Stimulated activated CD4-positive, alpha-beta T cell treated with anti-CD3 and anti-CD28 coated beads, Interleukin-1b, Interleukin-23, amount 100 ng/mL, for 24 hours (primary cell): Measurements from ENCODE around the gene P3R3URF.
A peak's percentile ranks its signal among the peaks of the same experiment; 100 is the strongest.

Experiments used
- DNase-seq, 4 experiments: peaks; one replicate each; pipeline ENCODE4 v3.0.0-alpha.2; 2020; ENCODE audit warnings: low read depth in 4 of 4, low spot score in 1 of 4

Gene P3R3URF

GRCh38 chr1:46194641-46195193 lies 18.4 kb upstream of the P3R3URF start:
- DNase-seq: no peak

DNA sequence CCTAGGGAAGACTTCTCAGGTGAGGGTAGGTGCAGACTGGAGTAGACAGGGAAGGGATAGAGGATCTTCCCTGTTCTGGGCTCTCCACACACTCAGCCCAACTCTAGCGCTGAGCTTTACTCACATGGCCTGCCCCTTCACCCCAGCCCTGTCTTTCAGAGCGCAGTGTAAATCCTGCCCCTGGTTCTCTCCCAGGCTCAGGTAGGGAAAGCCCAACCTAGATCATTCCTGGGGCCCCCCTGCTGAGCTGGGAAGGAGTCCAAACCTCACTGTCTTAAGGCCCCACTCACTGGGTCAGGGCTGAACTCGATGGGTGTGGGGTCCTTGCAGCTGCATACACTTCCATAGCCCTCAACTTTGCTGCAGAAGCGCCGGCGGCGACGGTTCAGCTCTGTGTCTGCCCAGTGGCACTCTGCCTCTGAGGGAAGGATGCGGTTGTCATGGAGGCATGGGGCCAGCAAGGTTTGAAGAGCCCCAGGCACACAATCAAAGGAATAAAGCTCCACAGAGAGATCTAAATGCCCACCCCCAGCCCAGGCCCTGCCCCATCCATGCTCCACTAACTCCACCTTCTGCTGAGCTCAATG lies 17.8 kb upstream of the P3R3URF start:
- no peak for DNase-seq

GRCh38 chr1:46193285-46193684 lies 17.0 kb upstream of the P3R3URF start:
- no peak for DNase-seq

- DNase-seq: no peak
These were observed 15.9 kb upstream of the P3R3URF start for GRCh38 chr1:46192171-46192570.

DNA sequence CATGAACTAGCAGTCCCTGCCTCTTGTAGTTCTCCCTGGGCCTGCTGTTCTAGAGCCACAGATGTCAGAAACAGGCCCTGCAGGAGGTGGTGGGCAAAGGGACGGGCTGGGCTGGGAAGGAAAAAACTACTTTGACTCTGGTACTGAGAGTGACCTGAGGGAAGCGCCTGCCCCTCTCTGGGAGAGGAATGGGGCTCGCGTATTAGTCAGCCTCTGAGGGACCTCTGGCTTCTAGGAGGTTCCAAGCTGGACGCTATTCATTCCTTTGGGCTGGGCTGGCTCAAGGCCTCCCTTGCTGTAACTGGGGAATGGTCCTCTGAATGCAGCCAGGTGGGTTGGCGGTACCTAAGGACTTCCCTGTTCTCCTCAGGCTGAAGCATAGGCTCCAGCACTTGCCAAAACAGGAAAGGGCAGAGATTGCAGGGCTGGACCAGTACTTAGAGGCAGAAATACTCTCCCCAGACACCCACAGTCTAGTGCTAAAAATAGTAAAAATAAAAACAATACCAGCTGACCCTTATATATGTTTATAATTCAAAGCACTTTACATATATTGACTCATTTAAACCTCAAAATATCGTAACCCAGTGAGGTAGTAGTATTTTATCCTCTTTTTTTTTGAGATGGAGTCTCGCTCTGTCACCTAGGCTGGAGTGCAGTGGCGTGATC lies 14.9 kb upstream of the P3R3URF start:
- no peak for DNase-seq

- no peak for DNase-seq
These were observed 14.3 kb upstream of the P3R3URF start for GRCh38 chr1:46190539-46190938.

GRCh38 chr1:46188295-46189030 lies 12.2 kb upstream of the P3R3URF start:
- DNase-seq: no peak

- no peak for DNase-seq
These were observed 11.0 kb upstream of the P3R3URF start for GRCh38 chr1:46187106-46187869.

DNA sequence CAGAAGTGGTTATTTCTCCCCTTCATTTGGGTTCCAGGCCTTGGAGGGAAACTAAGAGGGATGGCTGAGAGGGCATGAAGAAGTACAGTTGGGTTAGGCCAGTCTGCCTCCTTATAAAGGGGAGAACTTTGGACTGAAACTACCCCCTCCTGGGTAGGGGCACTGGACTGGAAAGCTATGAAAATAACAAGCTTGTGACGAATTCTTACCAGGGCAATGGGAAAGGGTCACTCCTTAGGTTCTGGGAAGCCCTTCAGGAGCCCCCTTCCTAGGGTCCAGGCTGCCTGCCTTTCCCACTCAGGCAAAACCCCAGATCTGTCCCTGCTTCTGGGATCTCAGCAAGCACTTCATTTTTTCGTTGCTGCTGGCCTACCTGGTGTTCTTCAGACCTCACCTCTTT lies 9.8 kb upstream of the P3R3URF start:
- no peak for DNase-seq

- peak; percentile 31 to 40 (median 36) for DNase-seq
These were observed 8.8 kb upstream of the P3R3URF start for GRCh38 chr1:46184920-46185658.

- no peak for DNase-seq
These were observed 7.8 kb upstream of the P3R3URF start for GRCh38 chr1:46183926-46184557.

GRCh38 chr1:46183079-46183847 lies 7.0 kb upstream of the P3R3URF start:
- DNase-seq: no peak

GRCh38 chr1:46181343-46182260 lies 5.3 kb upstream of the P3R3URF start:
- no peak for DNase-seq

DNA sequence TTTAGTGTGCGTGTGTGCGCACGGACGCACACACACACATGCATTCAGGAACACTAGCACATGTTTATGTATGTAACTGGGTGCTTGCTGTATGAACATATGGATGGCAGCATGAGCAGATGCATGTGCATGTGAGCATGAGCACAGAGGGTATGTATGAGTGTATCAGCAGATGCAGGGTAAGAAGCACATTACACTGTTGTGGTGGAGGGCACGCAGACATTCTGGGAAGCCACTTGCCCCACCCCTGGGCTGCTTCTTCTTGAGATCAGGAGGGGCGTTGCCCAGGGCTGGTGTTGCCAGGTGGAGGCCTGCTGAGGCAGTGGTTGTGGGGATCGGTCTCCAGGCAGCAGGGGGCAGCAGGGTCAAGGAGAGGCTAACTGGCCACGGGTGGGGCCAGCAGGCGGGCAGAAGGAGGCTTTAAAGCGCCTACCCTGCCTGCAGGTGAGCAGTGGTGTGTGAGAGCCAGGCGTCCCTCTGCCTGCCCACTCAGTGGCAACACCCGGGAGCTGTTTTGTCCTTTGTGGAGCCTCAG lies 3.9 kb upstream of the P3R3URF start:
- DNase-seq: no peak

DNA sequence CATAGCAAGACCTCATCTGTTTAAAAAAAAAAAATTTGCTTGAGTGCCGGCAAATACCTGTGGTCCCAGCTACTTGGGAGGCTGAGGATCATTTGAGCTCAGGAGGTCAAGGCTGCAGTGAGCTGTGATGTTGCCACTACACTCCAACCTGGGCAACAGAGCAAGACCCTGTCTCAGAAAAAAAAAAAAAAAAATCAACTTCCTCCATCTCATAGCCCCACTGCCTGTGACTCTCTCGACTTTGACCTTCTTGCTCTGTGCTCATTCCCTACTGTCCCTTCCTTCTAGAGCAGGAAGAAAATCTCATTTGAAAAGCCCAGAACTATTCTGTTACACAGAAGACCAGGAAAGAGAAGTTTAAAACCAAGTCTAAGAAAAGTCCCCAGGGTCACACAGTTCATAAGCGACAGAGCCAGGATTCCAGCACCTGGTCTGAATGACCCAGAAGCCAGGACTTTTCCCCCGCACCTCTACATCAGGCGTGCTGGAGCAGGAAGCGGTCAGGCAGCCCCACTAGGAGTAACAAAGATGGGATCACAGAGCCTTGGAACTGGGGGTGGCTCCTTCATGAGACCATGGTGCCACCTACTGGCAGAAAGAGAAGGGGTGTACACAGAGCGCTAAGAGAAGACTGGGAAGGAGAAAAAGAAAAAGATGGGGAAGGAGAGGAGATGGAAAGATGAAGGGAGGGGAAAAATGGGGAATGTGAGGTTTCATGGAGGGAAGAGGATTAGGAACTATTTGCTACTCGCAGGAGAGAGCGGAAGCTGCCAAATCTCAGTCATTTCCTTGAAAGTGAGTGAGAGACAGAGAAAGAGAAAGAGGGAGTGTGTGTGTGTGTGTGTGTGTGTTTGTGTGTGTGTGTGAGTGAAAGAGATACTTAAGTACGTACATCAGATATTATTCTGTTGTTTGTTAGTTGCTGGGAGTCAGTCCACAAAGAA lies 3.1 kb upstream of the P3R3URF start:
- peak; percentile 41 to 49 (median 44) for DNase-seq

- no peak for DNase-seq
These were observed 1.0 kb downstream of the P3R3URF start for GRCh38 chr1:46175243-46175642.
